Activated CD4-positive, alpha-beta T cell treated with anti-CD3 and anti-CD28 coated beads, Interleukin-2, amount 10 ng/mL, durations not matched to agents 24 days and 14 days (primary cell): ENCODE results near the gene ANKRD6. TPM values are rescaled to one million over a fixed set of nuclear protein-coding genes. Genes with fewer than 3 reads are reported as not detected.

Experiments
- DNase-seq: peaks from one replicate; pipeline ENCODE4 v3.0.0; 2022
- H3K27ac Mint-ChIP-seq: one replicate; pipeline ENCODE4 v1.8.0; 2022; ENCODE audit warnings: mild to moderate bottlenecking, mixed read lengths
- H3K27me3 Mint-ChIP-seq: one replicate; pipeline ENCODE4 v1.8.0; 2022; ENCODE audit warnings: mixed read lengths
- H3K36me3 Mint-ChIP-seq: one replicate; pipeline ENCODE4 v1.8.0; 2022; ENCODE audit warnings: low read depth, mild to moderate bottlenecking, mixed read lengths
- H3K4me1 Mint-ChIP-seq: one replicate; pipeline ENCODE4 v1.8.0; 2021; ENCODE audit warnings: mixed read lengths
- H3K4me3 Mint-ChIP-seq: one replicate; pipeline ENCODE4 v1.8.0; 2022; ENCODE audit warnings: mild to moderate bottlenecking, moderate library complexity, mixed read lengths
- H3K9me3 Mint-ChIP-seq: one replicate; pipeline ENCODE4 v1.8.0; 2021; ENCODE audit warnings: mixed read lengths
- intact Hi-C: fragments of 100-400 bp; cut with micrococcal nuclease; formaldehyde crosslinking; loops from one replicate; pipeline ENCODE4 v1.15.1; 2023
- total RNA-seq: library from RNA; stranded (reverse); gene quantifications from 2 replicates; pipeline ENCODE4 v1.2.3, GENCODE V29; 2022

The ANKRD6 gene
- total RNA-seq, 1 donor from 2014 or later = 2.8 TPM

DNA sequence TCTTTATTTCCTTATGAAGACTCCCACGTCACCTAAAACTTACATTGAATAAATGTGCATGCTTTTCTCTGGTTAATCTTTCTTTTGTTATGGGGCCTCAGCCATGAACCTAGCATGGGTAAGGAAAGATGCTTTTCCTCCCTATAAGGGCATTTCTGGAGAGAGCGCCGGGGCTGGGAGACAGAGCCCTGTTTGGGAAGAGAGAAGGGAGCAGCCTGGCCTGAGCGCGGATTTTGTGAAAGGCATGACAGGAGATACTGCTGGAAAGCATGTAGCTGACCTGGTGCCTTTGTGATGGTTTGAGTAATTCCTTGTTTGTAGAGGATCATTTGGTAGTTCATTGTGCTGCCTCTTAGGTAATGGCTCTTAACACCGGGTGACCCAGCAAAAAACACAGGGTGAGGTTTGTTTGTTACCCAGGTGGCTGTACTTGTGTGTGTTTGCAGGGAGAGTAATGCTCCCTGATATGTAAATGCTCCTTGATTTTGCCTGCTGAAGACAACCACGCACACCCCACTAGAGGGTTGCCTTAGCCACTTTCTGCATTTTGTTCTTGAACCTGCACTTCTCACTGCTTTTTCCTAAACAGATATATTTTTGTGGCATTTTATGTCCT lies 59.2 kb downstream of the ANKRD6 start:
- H3K27me3 Mint-ChIP-seq = peaks cover 16% of the 10 kb centered on the region
- H3K27ac Mint-ChIP-seq = no peak overlapping the region
- intact Hi-C loops = no loop called here
- H3K36me3 Mint-ChIP-seq = no peaks in the 10 kb centered on the region
- H3K9me3 Mint-ChIP-seq = no peaks in the 10 kb centered on the region
- no peak for DNase-seq
- no peak overlapping the region for H3K4me3 Mint-ChIP-seq
- H3K4me1 Mint-ChIP-seq = no peaks in the 10 kb centered on the region

DNA sequence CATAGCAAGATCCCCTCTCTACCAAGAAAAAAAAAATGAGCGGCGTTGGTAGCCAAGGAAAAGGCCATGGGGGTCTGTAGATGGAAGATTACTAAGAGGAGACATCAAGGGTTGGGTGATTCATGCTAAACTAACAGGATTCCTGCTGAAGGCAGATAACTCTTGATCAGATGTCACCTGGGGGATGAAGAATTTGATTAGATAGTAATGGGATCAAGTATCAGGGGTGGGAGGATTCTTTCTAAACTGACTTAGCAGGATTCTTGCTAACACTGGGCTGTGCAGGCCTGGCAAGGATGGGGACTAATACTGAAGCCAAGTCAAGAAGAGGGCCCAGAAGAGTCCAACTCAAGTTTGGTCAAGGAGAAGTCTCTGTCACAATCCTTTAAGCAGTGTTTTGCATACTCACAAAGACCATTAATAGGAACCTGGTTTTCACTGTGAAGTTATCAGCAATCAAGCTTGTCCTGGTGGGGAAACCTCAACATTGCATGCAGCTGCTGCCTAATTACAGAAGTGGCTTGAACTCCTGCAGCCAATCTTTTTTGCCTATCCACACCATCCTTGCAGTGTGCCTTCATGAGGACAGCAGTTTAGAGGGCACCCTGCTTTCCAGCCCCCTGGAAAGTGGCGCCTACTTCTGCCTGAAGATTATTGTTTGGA lies 61.3 kb downstream of the ANKRD6 start:
- Mint-ChIP-seq H3K27me3 (peaks cover 29% of the 10 kb centered on the region), H3K36me3 (no peaks in the 10 kb centered on the region), H3K4me3 (no peak overlapping the region), H3K27ac (no peak overlapping the region), H3K4me1 (no peaks in the 10 kb centered on the region), H3K9me3 (no peaks in the 10 kb centered on the region)
- no peak for DNase-seq
- intact Hi-C loops = no loop called here

DNA sequence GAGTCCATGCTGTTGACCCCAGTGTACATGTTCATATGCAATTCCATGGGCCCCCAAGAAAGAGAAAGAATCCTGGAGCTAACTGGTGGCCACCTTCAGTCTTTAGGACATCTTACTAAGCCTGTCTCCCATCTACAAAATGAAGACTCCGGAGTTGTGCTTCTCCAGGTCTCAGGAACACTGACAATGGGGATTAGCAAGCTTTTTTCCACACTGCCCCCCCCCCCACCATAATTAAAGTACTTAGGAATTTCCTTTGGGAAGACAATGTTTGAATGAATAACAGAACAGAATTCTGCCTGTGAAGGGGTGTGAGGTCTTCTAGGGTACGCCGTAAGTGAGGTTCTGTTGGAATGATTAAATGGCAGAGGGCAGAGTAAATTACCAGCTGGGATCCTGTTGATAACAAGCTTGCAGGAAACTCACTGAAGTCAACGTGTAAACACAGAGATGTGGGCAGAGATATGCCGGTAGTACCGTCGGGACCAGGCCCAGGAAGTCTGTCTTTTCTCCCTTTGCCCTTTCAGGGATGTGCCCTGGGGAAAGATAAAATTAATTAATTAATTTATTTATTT lies 63.1 kb downstream of the ANKRD6 start:
- no peaks in the 10 kb centered on the region for H3K36me3 Mint-ChIP-seq
- intact Hi-C loops = no loop called here
- DNase-seq = no peak
- H3K9me3 Mint-ChIP-seq = no peaks in the 10 kb centered on the region
- H3K27me3 Mint-ChIP-seq = peaks cover 31% of the 10 kb centered on the region
- H3K4me3 Mint-ChIP-seq = no peak overlapping the region
- no peaks in the 10 kb centered on the region for H3K4me1 Mint-ChIP-seq
- no peak overlapping the region for H3K27ac Mint-ChIP-seq

DNA sequence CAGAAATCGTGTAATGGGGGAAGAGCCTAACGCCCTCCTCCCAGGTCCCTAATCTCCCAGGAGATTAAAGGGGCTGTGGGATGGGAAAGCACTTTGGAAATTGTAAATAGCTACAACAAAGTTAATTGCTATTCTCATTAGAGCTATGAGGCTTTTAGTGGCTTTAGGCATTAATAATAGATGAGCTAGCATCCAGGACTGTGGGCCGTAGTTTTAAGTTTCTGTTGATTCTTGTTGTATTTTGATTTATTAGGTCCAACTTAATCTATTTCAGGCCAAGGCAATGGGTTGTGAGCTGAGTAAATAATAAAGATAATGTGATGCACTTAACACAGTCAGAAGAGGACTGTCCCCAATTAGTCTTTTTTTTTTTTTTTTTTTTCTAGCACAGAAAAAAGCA lies 67.7 kb downstream of the ANKRD6 start:
- no peak for DNase-seq
- Mint-ChIP-seq H3K4me1 (no peaks in the 10 kb centered on the region), H3K27ac (no peak overlapping the region), H3K36me3 (no peaks in the 10 kb centered on the region), H3K4me3 (no peak overlapping the region), H3K9me3 (no peaks in the 10 kb centered on the region), H3K27me3 (peaks cover 32% of the 10 kb centered on the region)
- intact Hi-C loops = no loop called here

DNA sequence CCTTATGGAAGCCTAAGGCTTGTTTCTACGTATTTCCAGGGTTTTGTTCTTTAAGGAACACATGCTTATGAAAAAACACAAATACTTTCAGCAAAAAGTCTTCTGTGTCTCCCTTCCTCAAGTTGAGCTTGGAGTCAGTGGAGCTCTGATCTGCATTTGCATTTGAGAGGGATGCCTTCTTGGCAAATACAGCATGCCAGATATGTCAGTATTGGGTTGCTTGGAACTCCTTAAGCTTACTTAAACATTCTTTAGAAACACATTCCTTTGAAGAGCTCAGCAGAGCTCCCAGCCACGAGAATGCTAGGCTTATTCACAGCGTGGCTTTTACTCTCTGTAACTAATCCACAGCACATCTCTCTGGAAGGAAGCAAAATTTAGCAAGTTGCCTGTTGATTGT lies 68.3 kb downstream of the ANKRD6 start:
- Mint-ChIP-seq H3K36me3 (no peaks in the 10 kb centered on the region), H3K9me3 (no peaks in the 10 kb centered on the region), H3K4me1 (no peaks in the 10 kb centered on the region), H3K27me3 (peaks cover 25% of the 10 kb centered on the region), H3K4me3 (no peak overlapping the region), H3K27ac (no peak overlapping the region)
- intact Hi-C loops = no loop called here
- no peak for DNase-seq

DNA sequence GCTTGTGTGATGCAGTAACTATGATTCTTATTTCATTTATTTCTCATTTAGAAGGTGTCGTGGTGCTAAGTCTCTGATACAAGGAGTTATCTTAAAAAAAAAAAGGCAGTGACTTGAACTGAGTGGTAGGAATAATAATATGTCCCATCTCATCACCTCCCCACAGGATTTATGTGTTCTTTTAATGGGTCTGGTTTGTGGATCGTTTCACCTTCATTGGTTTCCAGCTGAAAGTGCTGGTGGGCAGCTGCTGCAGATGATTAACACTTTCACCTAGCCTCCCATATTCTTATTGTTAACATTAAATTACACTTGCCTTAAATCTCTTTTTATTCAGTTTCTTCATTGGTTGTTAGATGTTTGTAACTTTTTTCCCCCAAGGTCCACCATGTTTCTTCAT lies 68.8 kb downstream of the ANKRD6 start:
- H3K27me3 Mint-ChIP-seq = peaks cover 24% of the 10 kb centered on the region
- H3K36me3 Mint-ChIP-seq = no peaks in the 10 kb centered on the region
- no peaks in the 10 kb centered on the region for H3K9me3 Mint-ChIP-seq
- no peak overlapping the region for H3K4me3 Mint-ChIP-seq
- H3K4me1 Mint-ChIP-seq = no peaks in the 10 kb centered on the region
- DNase-seq = no peak
- H3K27ac Mint-ChIP-seq = no peak overlapping the region
- intact Hi-C loops = no loop called here

DNA sequence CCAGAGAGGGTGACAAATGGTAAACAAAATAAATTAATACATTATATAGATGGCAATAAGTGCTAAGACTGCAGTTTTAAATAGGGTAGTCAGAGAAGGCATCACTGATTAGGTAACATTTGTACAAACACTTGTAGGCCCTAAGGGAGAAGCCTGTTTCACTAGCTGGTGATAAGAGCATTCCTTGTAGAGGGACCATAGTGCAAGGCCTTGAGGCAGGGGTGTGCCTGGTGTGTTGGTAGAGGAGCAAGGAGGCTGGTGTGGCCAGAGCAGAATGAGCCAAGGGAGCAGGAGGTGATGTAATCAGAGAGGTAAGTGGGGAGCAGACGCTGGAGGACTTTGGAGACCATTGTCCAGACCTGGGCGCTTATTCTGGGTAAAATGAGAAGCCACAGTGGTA lies 70.7 kb downstream of the ANKRD6 start:
- intact Hi-C loops = no loop called here
- no peak for DNase-seq
- no peaks in the 10 kb centered on the region for H3K4me1 Mint-ChIP-seq
- H3K4me3 Mint-ChIP-seq = no peak overlapping the region
- H3K27ac Mint-ChIP-seq = no peak overlapping the region
- no peaks in the 10 kb centered on the region for H3K9me3 Mint-ChIP-seq
- H3K27me3 Mint-ChIP-seq = peaks cover 16% of the 10 kb centered on the region
- no peaks in the 10 kb centered on the region for H3K36me3 Mint-ChIP-seq

DNA sequence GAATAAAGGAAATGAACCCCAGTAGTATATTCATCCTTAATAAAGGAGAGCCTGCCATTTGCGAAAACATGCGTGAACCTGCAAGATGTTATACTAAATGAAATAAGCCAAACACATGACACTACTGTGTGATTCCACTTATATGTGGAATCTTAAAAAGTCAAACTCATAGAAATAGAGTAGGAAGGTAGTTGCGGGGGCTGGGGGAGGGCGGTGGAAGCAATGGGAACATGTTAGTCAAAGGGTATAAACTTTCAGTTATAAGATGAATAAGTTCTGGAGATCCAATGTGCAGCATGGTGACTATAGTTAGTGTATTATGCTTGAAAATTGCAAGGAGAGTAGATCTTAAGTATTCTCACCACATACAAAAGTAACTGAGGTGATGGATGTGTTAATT lies 72.9 kb downstream of the ANKRD6 start:
- intact Hi-C loops = no loop called here
- no peak overlapping the region for H3K27ac Mint-ChIP-seq
- peaks cover 9% of the 10 kb centered on the region for H3K27me3 Mint-ChIP-seq
- no peaks in the 10 kb centered on the region for H3K9me3 Mint-ChIP-seq
- no peaks in the 10 kb centered on the region for H3K4me1 Mint-ChIP-seq
- no peak for DNase-seq
- H3K36me3 Mint-ChIP-seq = no peaks in the 10 kb centered on the region
- H3K4me3 Mint-ChIP-seq = no peak overlapping the region

DNA sequence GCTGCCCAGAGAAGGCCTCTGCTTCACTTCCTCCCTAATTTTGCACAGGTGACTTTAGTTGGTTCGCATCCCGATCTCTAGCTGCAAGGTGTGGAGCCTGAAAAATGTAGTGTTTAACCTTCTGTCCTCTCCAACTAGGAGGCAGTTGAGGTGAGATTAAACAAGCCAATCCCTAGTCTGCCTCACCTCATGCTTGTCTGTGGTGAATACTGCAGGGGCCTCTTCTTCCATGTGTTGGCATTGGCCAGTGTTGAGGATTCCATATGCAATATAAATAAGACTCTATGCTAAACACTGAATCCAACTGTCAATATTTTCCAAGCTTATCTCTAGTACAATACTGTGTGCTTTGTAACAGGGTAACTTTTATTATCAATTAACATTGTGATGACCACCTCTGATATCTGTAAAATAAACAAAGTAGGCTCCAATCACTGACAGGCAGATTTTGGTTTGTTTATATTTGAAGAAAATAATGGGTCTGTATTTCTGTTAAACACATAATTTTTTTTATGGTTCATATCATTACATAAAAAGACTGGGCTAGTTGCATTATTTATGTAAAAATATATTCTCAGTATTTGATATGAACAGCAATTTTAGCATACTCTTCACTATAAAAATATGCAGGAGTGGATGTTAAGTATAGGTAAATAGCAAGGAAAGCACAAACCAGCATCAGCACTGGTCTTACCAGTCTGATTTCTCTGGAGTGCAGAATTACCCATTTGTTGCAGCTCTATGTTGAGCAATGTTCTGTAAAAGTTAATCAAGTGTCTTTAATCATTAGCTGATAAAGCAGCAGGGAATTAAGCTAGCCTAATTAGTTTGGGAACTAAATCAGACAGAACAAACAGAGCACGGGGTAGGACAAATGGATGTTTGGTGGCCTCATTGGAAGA lies 74.0 kb downstream of the ANKRD6 start:
- Mint-ChIP-seq H3K4me1 (no peaks in the 10 kb centered on the region), H3K27ac (no peak overlapping the region), H3K9me3 (no peaks in the 10 kb centered on the region), H3K27me3 (peaks cover 4% of the 10 kb centered on the region), H3K4me3 (no peak overlapping the region), H3K36me3 (no peaks in the 10 kb centered on the region)
- intact Hi-C loops = no loop called here
- DNase-seq = no peak

DNA sequence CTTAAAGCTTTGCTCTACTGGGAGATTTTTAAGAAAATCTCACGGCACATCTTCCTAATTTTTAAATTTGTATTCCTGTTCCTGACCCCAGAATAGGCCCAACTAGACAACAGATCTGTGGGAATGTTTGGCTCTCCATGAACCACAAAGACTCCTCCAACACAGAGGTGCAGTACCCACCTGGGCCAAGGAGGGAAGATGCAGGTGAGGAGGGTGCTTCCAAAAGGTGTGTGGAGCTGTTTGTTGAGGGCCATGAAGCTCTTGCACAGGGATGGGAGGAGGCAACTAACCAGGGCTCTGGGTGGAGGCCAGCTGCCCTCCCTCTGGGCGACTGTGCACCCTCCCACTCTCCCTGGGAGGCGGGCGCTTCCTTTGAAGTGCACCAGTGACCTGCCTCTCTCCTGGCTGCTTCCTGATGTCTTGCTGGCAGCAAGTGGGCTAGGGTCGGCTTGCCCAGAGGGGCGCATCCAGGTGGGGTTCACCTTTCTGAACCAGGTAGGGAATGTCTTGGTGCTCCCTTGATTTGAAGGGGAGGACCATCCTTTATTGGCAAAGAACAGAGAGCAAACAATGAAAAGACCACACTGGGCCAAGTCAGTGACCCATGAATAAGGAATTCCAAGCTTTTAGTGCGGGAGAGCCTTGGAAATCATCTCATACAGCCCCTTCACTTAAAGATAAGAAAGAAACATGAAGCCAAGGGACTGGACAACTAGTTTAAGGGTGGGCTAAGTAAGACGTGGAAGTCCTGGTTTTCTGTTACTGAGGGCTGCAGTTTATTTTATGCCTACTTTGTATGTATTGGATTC lies 76.0 kb downstream of the ANKRD6 start:
- intact Hi-C loops = no loop called here
- H3K36me3 Mint-ChIP-seq = no peaks in the 10 kb centered on the region
- no peak overlapping the region for H3K27ac Mint-ChIP-seq
- no peak for DNase-seq
- H3K4me3 Mint-ChIP-seq = no peak overlapping the region
- no peaks in the 10 kb centered on the region for H3K9me3 Mint-ChIP-seq
- peaks cover 4% of the 10 kb centered on the region for H3K27me3 Mint-ChIP-seq
- H3K4me1 Mint-ChIP-seq = no peaks in the 10 kb centered on the region

DNA sequence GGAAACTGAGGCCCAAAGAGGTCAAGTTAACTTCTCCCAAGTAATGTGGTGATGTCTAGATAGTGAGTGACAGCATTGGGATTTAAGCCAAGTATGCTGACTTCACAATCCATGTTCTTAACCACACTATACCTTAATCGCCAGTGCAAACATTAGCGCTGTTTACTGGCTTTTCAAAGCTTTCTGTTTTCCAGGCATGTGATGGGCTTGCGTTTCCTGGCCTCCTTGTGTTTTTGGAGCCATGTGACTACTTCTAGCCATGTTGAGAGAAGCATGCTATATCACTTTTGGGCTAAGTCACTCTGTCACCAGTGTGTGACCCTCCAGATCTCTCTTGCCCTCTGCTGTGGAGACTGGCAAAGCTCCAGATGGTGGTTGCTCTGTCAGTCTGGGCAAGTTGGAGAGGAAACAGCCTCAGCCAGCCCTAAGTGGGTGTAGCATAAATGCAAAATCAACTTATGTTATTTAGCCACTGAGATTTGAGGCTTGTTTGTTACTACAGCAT lies 76.9 kb downstream of the ANKRD6 start:
- Mint-ChIP-seq H3K9me3 (no peaks in the 10 kb centered on the region), H3K4me3 (no peak overlapping the region), H3K27me3 (peaks cover 4% of the 10 kb centered on the region), H3K4me1 (no peaks in the 10 kb centered on the region), H3K36me3 (no peaks in the 10 kb centered on the region), H3K27ac (no peak overlapping the region)
- no peak for DNase-seq
- intact Hi-C loops = no loop called here

DNA sequence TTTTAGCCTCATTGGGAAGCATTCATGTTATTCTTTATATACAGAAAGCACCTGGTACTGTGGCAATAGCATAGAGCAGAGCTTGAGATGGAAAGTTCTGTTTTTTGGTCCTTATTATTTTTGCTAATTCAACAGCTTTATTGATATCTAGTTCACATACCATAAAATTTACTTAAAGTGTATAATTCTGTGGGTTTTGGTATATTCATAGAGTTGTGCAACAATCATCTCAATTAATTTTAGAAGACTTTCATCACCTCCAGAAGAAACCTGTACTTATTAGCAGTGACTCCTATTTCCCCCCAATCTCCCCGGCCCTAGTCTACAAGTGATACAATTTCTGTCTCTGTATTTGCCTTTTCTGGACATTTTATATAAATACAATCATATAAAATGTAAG lies 77.4 kb downstream of the ANKRD6 start:
- Mint-ChIP-seq H3K36me3 (no peaks in the 10 kb centered on the region), H3K4me1 (no peaks in the 10 kb centered on the region), H3K9me3 (no peaks in the 10 kb centered on the region), H3K27ac (no peak overlapping the region), H3K4me3 (no peak overlapping the region), H3K27me3 (peaks cover 5% of the 10 kb centered on the region)
- no peak for DNase-seq
- intact Hi-C loops = no loop called here

DNA sequence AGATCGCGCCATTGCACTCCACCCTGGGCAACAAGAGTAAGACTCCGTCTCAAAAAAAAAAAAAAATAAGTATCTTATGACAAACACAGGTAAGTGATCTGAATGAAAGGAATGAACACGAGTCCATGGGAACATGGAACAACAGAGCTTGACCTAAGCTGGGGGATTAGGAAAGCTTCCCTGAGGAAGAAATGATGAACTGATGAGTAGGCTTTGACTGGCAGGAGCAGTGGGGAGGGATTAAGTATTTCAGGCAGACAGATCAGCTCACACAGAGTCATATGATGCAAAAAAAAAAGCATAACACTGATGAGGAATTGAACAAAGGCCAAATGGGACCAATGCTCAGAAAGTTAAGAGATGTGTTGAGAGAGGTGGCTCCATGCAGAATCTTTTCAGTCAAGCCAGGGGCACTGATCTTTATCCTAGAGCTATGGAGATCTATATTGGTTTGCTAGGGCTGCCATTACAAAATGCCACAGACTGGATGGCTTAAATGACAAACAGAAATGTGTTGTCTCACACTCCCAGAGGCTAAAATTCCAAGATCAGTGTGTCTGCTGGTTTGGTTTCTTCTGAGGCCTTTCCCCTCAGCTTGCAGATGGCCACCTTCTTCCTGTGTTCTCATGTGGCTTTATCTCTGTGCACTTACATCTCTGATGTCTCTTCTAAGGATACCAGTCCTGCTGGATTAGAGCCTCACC lies 85.6 kb downstream of the ANKRD6 start:
- Mint-ChIP-seq H3K27me3 (peaks cover 5% of the 10 kb centered on the region), H3K4me3 (no peak overlapping the region), H3K4me1 (no peaks in the 10 kb centered on the region), H3K9me3 (peaks cover 5% of the 10 kb centered on the region), H3K27ac (no peak overlapping the region), H3K36me3 (no peaks in the 10 kb centered on the region)
- no peak for DNase-seq
- intact Hi-C loops = no loop called here
